Mesendoderm (in vitro differentiated cells): ENCODE data around the gene NEU4.

Experiments used
- DNase-seq: peaks from one replicate; pipeline ENCODE4 v3.0.0; 2013
- H2AK5ac ChIP-seq: 2 replicates; pipeline ENCODE4 v1.6.1; 2013; ENCODE audit warnings: low read length, inconsistent platforms
- H2BK120ac ChIP-seq: 2 replicates; pipeline ENCODE4 v1.6.1; 2013; ENCODE audit warnings: low read depth, mild to moderate bottlenecking, low read length, moderate library complexity, mixed read lengths
- H2BK15ac ChIP-seq: replicated peaks from 2 replicates; pipeline ENCODE4 v1.6.1; 2013; ENCODE audit warnings: low read depth, mild to moderate bottlenecking, moderate library complexity
- H2BK5ac ChIP-seq: 2 replicates; pipeline ENCODE4 v1.6.1; 2013; ENCODE audit warnings: low read length, inconsistent platforms
- H3K18ac ChIP-seq: 2 replicates; pipeline ENCODE4 v1.6.1; 2013; ENCODE audit warnings: mild to moderate bottlenecking, low read length, mixed read lengths
- H3K23ac ChIP-seq: one replicate; pipeline ENCODE4 v1.6.1; 2013; ENCODE audit warnings: low read length
- H3K27ac ChIP-seq: 2 replicates; pipeline ENCODE4 v1.5.1; 2013; ENCODE audit warnings: low read depth, mild to moderate bottlenecking, inconsistent platforms, low read length, moderate library complexity
- H3K27me3 ChIP-seq: 2 replicates; pipeline ENCODE4 v1.6.1; 2013; ENCODE audit warnings: low read length, control low read depth, mild to moderate bottlenecking, inconsistent platforms; ENCODE audit not compliant: insufficient read depth, poor library complexity
- H3K36me3 ChIP-seq: 2 replicates; pipeline ENCODE4 v1.6.1; 2013; ENCODE audit warnings: low read length, inconsistent platforms; ENCODE audit not compliant: control insufficient read depth, insufficient read depth
- H3K4ac ChIP-seq: one replicate; pipeline ENCODE4 v1.6.1; 2013; ENCODE audit warnings: low read depth, mild to moderate bottlenecking, low read length, moderate library complexity
- H3K4me1 ChIP-seq: 2 replicates; pipeline ENCODE4 v1.6.1; 2013; ENCODE audit warnings: low read depth, low read length, inconsistent platforms; ENCODE audit not compliant: control insufficient read depth
- H3K4me2 ChIP-seq: 2 replicates; pipeline ENCODE4 v1.6.1; 2013; ENCODE audit warnings: low read length
- H3K4me3 ChIP-seq: 2 replicates; pipeline ENCODE4 v1.5.1; 2013; ENCODE audit warnings: mild to moderate bottlenecking, low read length
- H3K56ac ChIP-seq: one replicate; pipeline ENCODE4 v1.6.1; 2013; ENCODE audit warnings: low read length
- H3K79me1 ChIP-seq: 2 replicates; pipeline ENCODE4 v1.6.1; 2013; ENCODE audit warnings: low read length, inconsistent platforms
- H3K79me2 ChIP-seq: 2 replicates; pipeline ENCODE4 v1.6.1; 2013; ENCODE audit warnings: mild to moderate bottlenecking, low read length; ENCODE audit not compliant: control insufficient read depth, insufficient read depth
- H3K9ac ChIP-seq: 2 replicates; pipeline ENCODE4 v1.6.1; 2013; ENCODE audit warnings: low read length, inconsistent platforms
- H4K5ac ChIP-seq: one replicate; pipeline ENCODE4 v1.6.1; 2013; ENCODE audit warnings: low read length
- H4K8ac ChIP-seq: one replicate; pipeline ENCODE4 v1.6.1; 2013; ENCODE audit warnings: low read depth, mild to moderate bottlenecking, control low read depth, low read length, moderate library complexity
- WGBS: extraction: QIAGEN DNeasy Blood & Tissue Kit; methylation state at CpG from one replicate; pipeline ENCODE4 v1.1.7; 2013; ENCODE audit warnings: low lambda C conversion rate, missing lambda C conversion rate; ENCODE audit not compliant: insufficient coverage; ENCODE audit errors: extremely low coverage; 5-methylcytosine and 5-hydroxymethylcytosine counted together

NEU4 gene

DNA sequence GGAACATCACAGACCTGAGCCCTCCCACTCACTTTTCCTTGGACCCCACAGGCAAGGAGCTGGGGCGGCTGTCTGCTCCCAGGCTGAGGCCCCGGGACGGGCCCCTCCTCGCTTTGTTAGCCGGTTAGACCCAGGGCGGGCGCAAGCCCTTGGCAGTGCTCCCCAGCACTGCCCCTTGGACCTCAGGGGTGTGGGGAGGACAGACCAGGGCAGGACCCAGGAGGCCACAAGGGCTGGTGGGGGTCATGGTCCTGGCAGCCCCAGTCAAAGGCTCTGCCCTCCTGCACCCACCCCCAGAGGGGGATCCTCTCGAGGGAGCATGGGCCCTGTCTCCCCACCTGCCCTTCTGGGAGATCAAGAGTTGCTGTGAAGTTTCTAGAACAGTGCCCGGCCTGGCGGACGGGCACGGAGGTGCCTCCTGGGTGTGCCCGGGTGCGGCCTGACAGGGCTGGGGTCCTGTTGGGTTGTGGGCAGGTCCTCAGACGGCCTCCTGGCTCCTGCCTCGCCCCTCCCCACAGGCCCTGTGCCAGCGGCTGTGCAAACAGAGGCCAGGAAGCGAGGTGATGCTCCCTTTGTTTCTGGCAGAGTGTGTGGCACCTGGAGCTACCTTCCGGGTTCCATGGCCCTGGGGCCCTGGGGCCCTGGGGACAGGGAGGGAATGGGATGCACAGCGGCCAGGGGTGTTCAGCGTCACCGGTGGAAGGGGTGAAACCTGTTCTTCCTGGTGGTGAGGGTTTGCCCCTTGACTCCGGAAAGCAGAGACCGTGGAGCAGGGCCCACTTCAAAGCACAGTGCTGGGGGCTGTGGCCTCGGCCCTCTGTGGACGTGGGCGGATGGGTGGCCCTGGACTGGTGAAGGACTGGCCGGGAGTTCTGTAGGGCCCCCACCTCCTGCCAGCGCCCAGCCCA lies 35.2 kb upstream of the NEU4 start:
- no peak overlapping the region for H3K23ac ChIP-seq
- H2BK120ac ChIP-seq: no peak overlapping the region
- H3K4me1 ChIP-seq: peaks cover 4% of the 10 kb centered on the region
- no peaks in the 10 kb centered on the region for H3K79me2 ChIP-seq
- H3K79me1 ChIP-seq: no peaks in the 10 kb centered on the region
- H3K56ac ChIP-seq: peak overlapping the region; percentile 7
- no peak overlapping the region for H3K4me2 ChIP-seq
- no peak for DNase-seq
- H4K5ac ChIP-seq: no peak overlapping the region
- no peak overlapping the region for H2BK5ac ChIP-seq
- H4K8ac ChIP-seq: no peak overlapping the region
- no peaks in the 10 kb centered on the region for H3K36me3 ChIP-seq
- H2AK5ac ChIP-seq: no peak overlapping the region
- H3K4ac ChIP-seq: no peak overlapping the region
- H3K27ac ChIP-seq: no peak overlapping the region
- no peak overlapping the region for H3K9ac ChIP-seq
- H3K4me3 ChIP-seq: no peak overlapping the region
- H2BK15ac ChIP-seq: no peak overlapping the region
- H3K27me3 ChIP-seq: no peaks in the 10 kb centered on the region
- no peak overlapping the region for H3K18ac ChIP-seq
- WGBS: no CpG with 5 or more reads among the region's 29 CpGs

DNA sequence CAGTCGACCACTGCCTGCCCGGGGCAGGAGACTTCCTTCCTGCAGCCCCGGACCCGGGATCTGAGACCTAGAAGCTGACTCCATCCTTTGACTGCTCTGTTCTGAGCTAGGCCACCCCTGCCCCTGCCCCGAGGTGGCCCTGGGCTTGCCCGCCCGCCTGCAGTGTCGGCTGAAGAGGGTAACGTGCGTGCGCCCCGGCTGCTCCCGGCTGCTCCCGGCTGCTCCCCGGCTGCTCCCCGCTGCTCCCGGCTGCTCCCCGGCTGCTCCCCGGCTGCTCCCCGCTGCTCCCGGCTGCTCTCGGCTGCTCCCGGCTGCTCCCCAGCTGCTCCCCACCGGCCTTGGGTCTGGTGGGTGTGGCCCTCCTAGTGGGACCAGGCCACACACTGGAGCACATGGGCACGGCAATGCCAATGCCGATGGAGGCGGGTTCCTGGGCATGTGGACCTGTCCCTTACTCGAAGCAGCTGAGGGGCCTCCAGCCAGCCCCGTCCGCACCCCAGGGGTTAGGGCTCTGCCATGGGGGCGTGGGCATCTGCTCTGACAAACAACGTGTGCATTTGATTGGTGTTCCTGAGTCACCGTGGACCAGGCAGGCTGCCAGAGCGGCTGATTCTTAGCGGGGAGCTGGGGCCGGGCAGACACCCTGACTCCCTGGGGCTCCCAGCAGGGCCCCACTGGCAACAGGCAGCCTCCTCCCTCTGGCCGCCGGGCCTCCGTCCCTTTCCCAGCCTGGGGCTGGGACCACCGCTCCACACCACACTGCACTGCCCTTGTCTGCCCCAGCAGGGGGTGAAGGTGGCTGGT lies 34.4 kb upstream of the NEU4 start:
- Histone ChIP-seq H2BK5ac (no peak overlapping the region), H3K4me2 (no peak overlapping the region), H3K79me1 (no peaks in the 10 kb centered on the region), H3K23ac (no peak overlapping the region), H3K4me1 (peaks cover 4% of the 10 kb centered on the region), H3K36me3 (no peaks in the 10 kb centered on the region), H3K27ac (no peak overlapping the region), H4K5ac (no peak overlapping the region), H3K27me3 (no peaks in the 10 kb centered on the region), H4K8ac (no peak overlapping the region), H3K4me3 (no peak overlapping the region), H3K9ac (no peak overlapping the region), H3K18ac (no peak overlapping the region), H3K4ac (no peak overlapping the region), H2AK5ac (no peak overlapping the region), H2BK15ac (no peak overlapping the region), H3K56ac (no peak overlapping the region), H3K79me2 (no peaks in the 10 kb centered on the region), H2BK120ac (no peak overlapping the region)
- no CpG with 5 or more reads among the region's 40 CpGs for WGBS
- DNase-seq: no peak

DNA sequence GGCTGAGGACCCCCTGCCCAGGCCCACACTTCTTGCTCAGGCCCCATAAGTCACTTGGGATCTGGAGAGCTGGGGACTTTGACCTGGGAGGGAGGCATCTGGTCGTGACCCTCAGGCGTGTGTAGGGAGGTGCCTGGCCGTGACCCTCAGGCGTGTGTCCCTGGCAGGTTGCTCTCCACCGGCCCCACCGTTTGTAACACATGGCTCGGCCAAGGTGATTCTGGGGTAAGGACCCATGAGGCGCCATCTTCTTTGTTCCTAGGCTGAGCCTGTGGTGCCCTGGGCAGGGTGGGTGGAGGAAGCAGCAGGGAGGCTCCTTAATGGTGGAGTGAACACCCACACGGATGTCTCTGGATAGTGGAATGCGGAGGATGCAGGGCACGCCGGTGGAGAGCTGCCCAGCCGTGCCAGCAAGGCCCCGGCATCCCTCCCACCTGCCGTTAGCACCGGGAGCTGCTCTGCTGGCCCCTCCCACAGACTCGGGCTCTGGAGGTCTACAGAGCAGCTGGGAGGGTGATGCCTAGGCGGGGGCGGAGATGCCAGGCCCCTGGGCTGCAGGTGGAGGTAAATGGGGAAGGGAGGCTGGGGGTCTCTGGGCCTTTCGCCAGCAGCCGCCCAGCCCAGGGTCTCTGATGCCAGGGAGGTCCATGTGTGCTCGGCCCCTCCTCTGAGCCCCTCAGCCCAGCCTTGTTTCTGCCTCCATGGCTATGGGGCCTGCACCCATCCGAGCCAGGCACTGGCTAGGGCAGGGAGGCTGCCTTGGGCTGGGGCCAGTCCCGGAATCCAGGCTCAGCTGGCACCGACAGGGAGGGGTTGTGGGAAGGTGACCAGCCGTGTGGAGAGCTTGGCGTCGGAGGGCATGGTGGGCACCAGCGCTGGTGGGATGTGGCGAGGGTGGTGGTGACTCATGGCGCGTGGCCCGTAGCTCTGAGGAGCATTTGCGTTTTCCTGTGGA lies 33.5 kb upstream of the NEU4 start:
- no peak overlapping the region for H3K23ac ChIP-seq
- H3K4me3 ChIP-seq: no peak overlapping the region
- peak overlapping the region; percentile 42 for H3K56ac ChIP-seq
- H3K9ac ChIP-seq: no peak overlapping the region
- no peaks in the 10 kb centered on the region for H3K36me3 ChIP-seq
- H2BK5ac ChIP-seq: no peak overlapping the region
- no peaks in the 10 kb centered on the region for H3K79me1 ChIP-seq
- no peak for DNase-seq
- no peak overlapping the region for H3K4ac ChIP-seq
- no peak overlapping the region for H3K18ac ChIP-seq
- no peaks in the 10 kb centered on the region for H3K79me2 ChIP-seq
- H4K8ac ChIP-seq: no peak overlapping the region
- H3K27me3 ChIP-seq: no peaks in the 10 kb centered on the region
- no peak overlapping the region for H3K27ac ChIP-seq
- no peak overlapping the region for H3K4me2 ChIP-seq
- no peak overlapping the region for H2BK15ac ChIP-seq
- H2BK120ac ChIP-seq: no peak overlapping the region
- H2AK5ac ChIP-seq: no peak overlapping the region
- WGBS: no CpG with 5 or more reads among the region's 34 CpGs
- peaks cover 4% of the 10 kb centered on the region for H3K4me1 ChIP-seq
- H4K5ac ChIP-seq: no peak overlapping the region

DNA sequence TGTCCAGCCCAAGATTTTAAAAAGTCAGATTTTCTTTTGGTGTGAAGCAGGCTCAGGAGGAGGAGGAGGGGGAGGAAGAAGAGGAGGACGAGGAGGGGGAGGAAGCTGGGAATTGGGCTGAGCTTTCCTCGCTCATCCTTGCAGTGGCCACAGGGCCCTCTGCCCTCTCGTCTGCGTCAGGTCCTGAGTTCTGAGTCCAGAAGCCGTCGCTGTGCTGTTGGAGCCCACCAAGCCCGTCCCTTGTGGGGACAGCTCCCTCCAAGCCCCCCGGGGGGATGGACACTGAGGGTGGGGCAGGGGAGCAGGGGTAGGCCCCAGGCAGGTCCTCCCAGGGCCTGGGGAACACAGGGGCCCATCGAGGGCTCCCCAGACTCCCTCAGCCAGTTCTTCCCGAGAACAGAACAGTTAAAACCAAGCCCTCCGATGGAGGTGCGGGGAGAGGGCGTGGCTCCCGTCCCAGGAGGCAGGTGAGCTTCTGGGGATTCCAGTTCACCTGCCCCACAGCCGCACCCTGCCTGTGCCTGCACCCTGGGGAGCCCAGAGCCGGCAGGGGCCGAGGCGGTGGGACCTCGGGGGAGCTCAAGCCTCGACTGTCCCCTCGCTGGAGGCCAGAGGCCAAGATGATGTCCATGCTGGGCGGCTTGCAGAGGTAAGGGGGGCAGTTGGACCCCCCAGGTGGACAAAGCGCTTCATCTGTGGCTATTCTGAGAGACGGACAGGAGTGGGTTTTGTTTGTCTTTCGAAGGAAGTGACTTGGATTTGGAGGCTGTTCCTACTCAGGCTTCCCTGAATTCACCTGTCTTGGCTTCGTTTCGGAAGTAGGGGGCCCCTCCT lies 32.4 kb upstream of the NEU4 start, which contains the start of gene GAL3ST2:
Gene GAL3ST2 (plus strand): TSS at position 487 of the 834 bp plus-strand sequence. CDS start 134 bp downstream, at position 621.
- H3K4me1 ChIP-seq: peaks cover 4% of the 10 kb centered on the region
- H4K8ac ChIP-seq: no peak within 1 kb of the TSS
- no peak within 1 kb of the TSS for H3K18ac ChIP-seq
- H3K36me3 ChIP-seq: no peaks in the 10 kb centered on the region
- peak within 1 kb of the TSS; percentile 56 for H3K56ac ChIP-seq
- H4K5ac ChIP-seq: no peak within 1 kb of the TSS
- H3K79me1 ChIP-seq: no peaks in the 10 kb centered on the region
- peak within 1 kb of the TSS; percentile 66 for H3K23ac ChIP-seq
- no peaks in the 10 kb centered on the region for H3K79me2 ChIP-seq
- no peak within 1 kb of the TSS for H3K4me3 ChIP-seq
- no peak for DNase-seq
- no peak within 1 kb of the TSS for H2BK120ac ChIP-seq
- no peaks in the 10 kb centered on the region for H3K27me3 ChIP-seq
- no peak within 1 kb of the TSS for H3K27ac ChIP-seq
- no peak within 1 kb of the TSS for H2BK15ac ChIP-seq
- H3K4ac ChIP-seq: no peak within 1 kb of the TSS
- WGBS: no CpG with 5 or more reads among the region's 27 CpGs
- H2AK5ac ChIP-seq: no peak within 1 kb of the TSS
- H2BK5ac ChIP-seq: no peak within 1 kb of the TSS
- H3K9ac ChIP-seq: no peak within 1 kb of the TSS
- no peak within 1 kb of the TSS for H3K4me2 ChIP-seq
